Keratinocyte (primary cell): ENCODE data around the gene NUMB. TPM values are rescaled to one million over a fixed set of nuclear protein-coding genes. Genes with fewer than 3 reads are reported as not detected.

Source experiments
- DNase-seq: peaks from one replicate; pipeline ENCODE4 v3.0.0-alpha.2; 2011; ENCODE audit warnings: low read depth, missing footprints, low spot score
- FAIRE-seq: peaks from 2 replicates; lab custom pipeline; 2011; peaks lifted over from hg19 to GRCh38; lab: Jason Lieb, UNC
- H2AFZ ChIP-seq: 2 replicates; pipeline ENCODE4 v1.6.0; 2012; ENCODE audit warnings: low read length, control low read depth, inconsistent platforms; ENCODE audit not compliant: control insufficient read depth
- H3K27ac ChIP-seq: 2 replicates; pipeline ENCODE4 v1.5.1; 2011; ENCODE audit warnings: low read length; ENCODE audit not compliant: control insufficient read depth, insufficient read depth
- H3K27me3 ChIP-seq: 3 replicates; pipeline ENCODE4 v1.6.0; 2011; ENCODE audit warnings: low read length; ENCODE audit not compliant: control insufficient read depth, insufficient read depth; ENCODE audit errors: extremely low read depth
- H3K36me3 ChIP-seq, 2 experiments: 2 replicates in 1 of 2; 3 replicates in 1 of 2; pipeline ENCODE4 v1.5.1; 2011; ENCODE audit warnings: low read length in 2 of 2, mild to moderate bottlenecking in 1 of 2; ENCODE audit not compliant: control insufficient read depth in 2 of 2, insufficient read depth in 2 of 2; ENCODE audit errors: extremely low read depth in 1 of 2
- H3K4me1 ChIP-seq: 3 replicates; pipeline ENCODE4 v1.5.1; 2011; ENCODE audit warnings: low read length; ENCODE audit not compliant: control insufficient read depth, insufficient read depth; ENCODE audit errors: extremely low read depth
- H3K4me2 ChIP-seq: 3 replicates; pipeline ENCODE4 v1.6.0; 2011; ENCODE audit warnings: low read depth, low read length; ENCODE audit not compliant: control insufficient read depth, insufficient read depth; ENCODE audit errors: extremely low read depth
- H3K4me3 ChIP-seq, 3 experiments: fragments of 200-600 bp in 1 of 3; sonication (generic) in 1 of 3; 2 replicates in 2 of 3; 3 replicates in 1 of 3; pipeline ENCODE4 v1.5.1; 2011 to 2016; ENCODE audit warnings: low read length in 3 of 3, mild to moderate bottlenecking in 3 of 3, control low read depth in 2 of 3, inconsistent platforms in 1 of 3, low read depth in 1 of 3, mixed read lengths in 1 of 3, mixed run types in 1 of 3, moderate library complexity in 1 of 3; ENCODE audit not compliant: control insufficient read depth in 2 of 3, insufficient read depth in 2 of 3; ENCODE audit errors: extremely low read depth in 1 of 3
- H3K79me2 ChIP-seq: 2 replicates; pipeline ENCODE4 v1.6.0; 2012; ENCODE audit warnings: low read length; ENCODE audit not compliant: control insufficient read depth, insufficient read depth
- H3K9ac ChIP-seq: 3 replicates; pipeline ENCODE4 v1.6.0; 2011; ENCODE audit warnings: low read length; ENCODE audit not compliant: control insufficient read depth, insufficient read depth; ENCODE audit errors: extremely low read depth
- H3K9me1 ChIP-seq: 3 replicates; pipeline ENCODE4 v1.6.0; 2011; ENCODE audit warnings: low read length; ENCODE audit not compliant: control insufficient read depth, insufficient read depth; ENCODE audit errors: extremely low read depth
- H3K9me3 ChIP-seq: 2 replicates; pipeline ENCODE4 v1.5.1; 2012; ENCODE audit warnings: low read depth, low read length; ENCODE audit not compliant: control insufficient read depth
- H4K20me1 ChIP-seq: 3 replicates; pipeline ENCODE4 v1.6.0; 2011; ENCODE audit warnings: low read length; ENCODE audit not compliant: control insufficient read depth, insufficient read depth; ENCODE audit errors: extremely low read depth
- CTCF ChIP-seq, 3 experiments: IDR thresholded peaks in 1 of 3; conservative IDR thresholded peaks in 1 of 3; optimal IDR thresholded peaks in 1 of 3; 2 replicates in 2 of 3; 3 replicates in 1 of 3; pipeline versions ENCODE3 to v1.5.1; 2011; ENCODE audit warnings: low read length in 3 of 3, mild to moderate bottlenecking in 3 of 3, moderate library complexity in 2 of 3, control low read depth in 1 of 3, inconsistent platforms in 1 of 3; ENCODE audit not compliant: insufficient read depth in 2 of 3; ENCODE audit errors: extremely low read depth in 1 of 3
- EZH2 ChIP-seq: IDR thresholded peaks from one replicate; pipeline ENCODE4 v1.6.1; 2012; ENCODE audit warnings: inconsistent platforms, mild to moderate bottlenecking, low read length, moderate library complexity
- dilution Hi-C: fragments of 300-500 bp; cut with MboI; formaldehyde crosslinking; loops from one replicate; pipeline ENCODE4 v1.7.0; 2020; ENCODE audit warnings: low sequenced_read_pairs; ENCODE audit not compliant: extremely low pct_ligation_motif_present
- polyA plus RNA-seq, 5 experiments: library from polyadenylated mRNA; depleted of rRNA in 3 of 5; stranded (reverse) in 3 of 5; stranded (forward) in 1 of 5; unstranded in 1 of 5; fragments of >200 nt; gene quantifications; 1 replicate in 1 of 5; 2 replicates in 3 of 5; 3 replicates in 1 of 5; pipeline versions ENCODE4 v1.2.1 to v1.2.3, GENCODE V29; 2011 to 2012; ENCODE audit warnings: missing spikeins in 2 of 5, low read depth in 1 of 5, low replicate concordance in 1 of 5

NUMB gene
- polyA plus RNA-seq, 1 donor (not counting 4 experiments of a cell fraction or from before 2014, with no cell fraction given), result 110 TPM

GRCh38 chr14:73324533-73324932 is 133.8 kb downstream of the NUMB start:
- H3K4me2 ChIP-seq, result no peak overlapping the region
- H4K20me1 ChIP-seq, result no peaks in the 10 kb centered on the region
- H3K27ac ChIP-seq, result no peak overlapping the region
- no peak overlapping the region for H3K4me3 ChIP-seq
- no peak overlapping the region for H3K9ac ChIP-seq
- no peak overlapping the region for H2AFZ ChIP-seq
- FAIRE-seq (no peak), DNase-seq (no peak)
- dilution Hi-C loops, result no loop called here
- no peaks in the 10 kb centered on the region for H3K79me2 ChIP-seq
- H3K36me3 ChIP-seq, result peaks cover 0 to 5% of the 10 kb centered on the region in 2 experiments
- H3K9me3 ChIP-seq, result no peaks in the 10 kb centered on the region
- TF ChIP-seq EZH2, result no peak
- TF ChIP-seq CTCF (optimal IDR thresholded peaks at IDR 0.05 in 1 of 3, IDR thresholded peaks at IDR 0.05 in 1 of 3, conservative IDR thresholded peaks at IDR 0.05 in 1 of 3; ENCODE audit: extremely low read depth in 1 of 3, insufficient read depth in 2 of 3, low read length in 3 of 3), result no peak
- no peaks in the 10 kb centered on the region for H3K9me1 ChIP-seq
- no peaks in the 10 kb centered on the region for H3K27me3 ChIP-seq
- H3K4me1 ChIP-seq, result no peaks in the 10 kb centered on the region

DNA sequence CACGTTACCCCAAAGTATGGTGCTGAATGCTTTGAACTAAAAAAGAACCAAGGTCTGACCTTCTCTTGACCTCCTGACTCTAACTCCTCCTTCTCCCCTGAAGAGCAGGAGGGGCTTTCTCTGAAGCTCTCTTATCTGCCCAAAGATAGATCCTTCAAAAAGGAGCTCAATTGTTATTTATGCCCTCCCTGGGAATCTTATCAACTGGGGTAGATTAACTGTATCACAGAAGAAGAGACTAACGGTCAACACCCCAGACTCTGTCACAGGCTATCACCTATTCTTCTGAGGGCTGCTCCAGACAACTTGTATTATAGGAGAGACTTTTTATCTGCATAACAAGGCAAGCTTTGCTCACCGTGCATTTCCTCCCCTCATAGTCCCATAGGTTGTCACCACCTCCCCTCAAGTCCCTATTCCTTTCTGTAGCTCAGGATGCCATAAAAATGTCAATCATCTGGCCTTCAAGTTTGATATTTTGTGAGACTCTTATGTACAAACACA is 134.4 kb downstream of the NUMB start:
- Histone ChIP-seq H3K9ac (no peak overlapping the region), H3K4me3 (no peak overlapping the region), H3K79me2 (no peaks in the 10 kb centered on the region), H3K4me2 (no peak overlapping the region), H3K36me3 (peaks cover 0 to 5% of the 10 kb centered on the region in 2 experiments), H2AFZ (no peak overlapping the region), H3K4me1 (no peaks in the 10 kb centered on the region), H3K9me3 (no peaks in the 10 kb centered on the region), H4K20me1 (no peaks in the 10 kb centered on the region), H3K9me1 (no peaks in the 10 kb centered on the region), H3K27ac (no peak overlapping the region), H3K27me3 (no peaks in the 10 kb centered on the region)
- no peak for TF ChIP-seq CTCF (optimal IDR thresholded peaks at IDR 0.05 in 1 of 3, IDR thresholded peaks at IDR 0.05 in 1 of 3, conservative IDR thresholded peaks at IDR 0.05 in 1 of 3; ENCODE audit: extremely low read depth in 1 of 3, insufficient read depth in 2 of 3, low read length in 3 of 3)
- TF ChIP-seq EZH2, result no peak
- DNase-seq, result no peak
- FAIRE-seq, result no peak
- dilution Hi-C loops, result no loop called here
